ENCODE measurements around the gene TTC3.

The TTC3 gene

DNA sequence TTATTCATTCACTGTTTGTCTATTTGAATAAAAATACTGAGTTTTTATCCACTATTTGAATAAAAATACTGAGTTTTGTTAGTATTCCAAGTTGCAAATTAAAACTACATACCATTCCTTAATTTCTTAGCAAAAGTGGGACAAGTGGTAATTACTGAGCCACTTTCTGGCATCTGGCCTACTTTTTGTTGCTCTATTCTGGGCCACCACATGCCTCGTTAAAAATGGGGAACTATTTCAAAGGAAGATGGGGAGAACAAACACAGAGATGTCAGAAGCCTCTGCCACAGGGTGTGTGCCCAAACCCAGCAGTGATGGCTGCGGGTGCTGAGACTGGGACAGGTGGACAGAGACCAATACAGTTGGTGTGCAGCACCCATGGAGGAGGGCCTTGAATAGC, 14.8 kb upstream of the TTC3 start:
- Histone ChIP-seq H3K4me1 (no peaks in the 10 kb centered on the region), H3K4me3 (ENCODE audit: low read depth, low read length) (no peak overlapping the region), H2AFZ (no peak overlapping the region), H3K4me2 (ENCODE audit: low read length) (no peak overlapping the region), H3K27me3 (ENCODE audit: control insufficient read depth, insufficient read depth, low read length) (no peaks in the 10 kb centered on the region), H3K79me2 (no peaks in the 10 kb centered on the region), H3K27ac (no peak overlapping the region), H3K9ac (no peak overlapping the region), H3K9me3 (ENCODE audit: control insufficient read depth, low read length) (no peaks in the 10 kb centered on the region), H3K36me3 (ENCODE audit: control insufficient read depth, insufficient read depth, low read length) (no peaks in the 10 kb centered on the region)
- TF ChIP-seq, protein P1, sequence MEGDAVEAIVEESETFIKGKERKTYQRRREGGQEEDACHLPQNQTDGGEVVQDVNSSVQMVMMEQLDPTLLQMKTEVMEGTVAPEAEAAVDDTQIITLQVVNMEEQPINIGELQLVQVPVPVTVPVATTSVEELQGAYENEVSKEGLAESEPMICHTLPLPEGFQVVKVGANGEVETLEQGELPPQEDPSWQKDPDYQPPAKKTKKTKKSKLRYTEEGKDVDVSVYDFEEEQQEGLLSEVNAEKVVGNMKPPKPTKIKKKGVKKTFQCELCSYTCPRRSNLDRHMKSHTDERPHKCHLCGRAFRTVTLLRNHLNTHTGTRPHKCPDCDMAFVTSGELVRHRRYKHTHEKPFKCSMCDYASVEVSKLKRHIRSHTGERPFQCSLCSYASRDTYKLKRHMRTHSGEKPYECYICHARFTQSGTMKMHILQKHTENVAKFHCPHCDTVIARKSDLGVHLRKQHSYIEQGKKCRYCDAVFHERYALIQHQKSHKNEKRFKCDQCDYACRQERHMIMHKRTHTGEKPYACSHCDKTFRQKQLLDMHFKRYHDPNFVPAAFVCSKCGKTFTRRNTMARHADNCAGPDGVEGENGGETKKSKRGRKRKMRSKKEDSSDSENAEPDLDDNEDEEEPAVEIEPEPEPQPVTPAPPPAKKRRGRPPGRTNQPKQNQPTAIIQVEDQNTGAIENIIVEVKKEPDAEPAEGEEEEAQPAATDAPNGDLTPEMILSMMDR (IDR thresholded peaks at IDR 0.05) = no peak

GRCh38 chr21:37059181-37059580, 13.9 kb upstream of the TTC3 start:
- Histone ChIP-seq H3K36me3 (ENCODE audit: control insufficient read depth, insufficient read depth, low read length) (no peaks in the 10 kb centered on the region), H3K9ac (no peak overlapping the region), H3K79me2 (no peaks in the 10 kb centered on the region), H2AFZ (no peak overlapping the region), H3K4me1 (peaks cover 3% of the 10 kb centered on the region), H3K9me3 (ENCODE audit: control insufficient read depth, low read length) (no peaks in the 10 kb centered on the region), H3K27ac (no peak overlapping the region), H3K27me3 (ENCODE audit: control insufficient read depth, insufficient read depth, low read length) (no peaks in the 10 kb centered on the region), H3K4me2 (ENCODE audit: low read length) (no peak overlapping the region), H3K4me3 (ENCODE audit: low read depth, low read length) (no peak overlapping the region)
- TF ChIP-seq, protein P1 (IDR thresholded peaks at IDR 0.05) = no peak

- H3K4me1 ChIP-seq = peaks cover 3% of the 10 kb centered on the region
- H3K27ac ChIP-seq = no peak overlapping the region
- no peak overlapping the region for H3K9ac ChIP-seq
Observed at GRCh38 chr21:37060296-37060695, 12.8 kb upstream of the TTC3 start.

DNA sequence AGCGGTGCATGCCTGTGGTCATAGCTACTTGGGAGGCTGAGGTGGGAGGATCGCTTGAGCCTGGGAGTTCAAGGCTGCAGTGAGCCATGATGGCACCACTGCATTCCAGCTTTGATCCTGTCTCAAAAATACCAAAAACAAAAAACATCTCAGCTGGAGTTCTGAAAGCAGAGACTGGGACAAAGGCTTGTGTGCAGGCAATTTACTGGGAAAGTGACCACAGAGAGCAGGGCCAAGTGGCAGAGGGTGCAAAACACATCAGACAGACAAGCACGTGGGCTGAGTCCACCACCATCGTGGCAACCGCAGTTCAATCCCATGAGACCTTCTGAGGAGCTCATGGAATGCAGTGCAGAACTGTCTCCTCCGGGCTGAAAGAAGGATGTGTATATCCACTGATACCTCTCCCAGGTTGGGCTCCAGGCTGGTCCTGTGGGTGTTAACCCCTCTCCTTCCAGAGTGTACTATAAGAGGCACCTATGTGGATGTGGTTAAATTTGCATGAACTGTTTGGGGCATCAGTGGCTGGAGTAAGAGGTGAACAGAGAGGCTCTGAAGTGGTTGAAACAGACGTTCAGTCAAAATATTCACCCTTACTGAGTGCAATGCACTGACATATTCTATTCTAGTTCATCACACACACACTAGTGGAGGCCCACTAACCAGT, 11.0 kb upstream of the TTC3 start:
- TF ChIP-seq, protein P1 (IDR thresholded peaks at IDR 0.05) = no peak
- no peak overlapping the region for H3K4me3 ChIP-seq (ENCODE audit: low read depth, low read length)
- H3K36me3 ChIP-seq (ENCODE audit: control insufficient read depth, insufficient read depth, low read length) = no peaks in the 10 kb centered on the region
- no peak overlapping the region for H2AFZ ChIP-seq
- H3K79me2 ChIP-seq = no peaks in the 10 kb centered on the region
- H3K9me3 ChIP-seq (ENCODE audit: control insufficient read depth, low read length) = no peaks in the 10 kb centered on the region
- H3K9ac ChIP-seq = no peak overlapping the region
- H3K27ac ChIP-seq = no peak overlapping the region
- no peaks in the 10 kb centered on the region for H3K27me3 ChIP-seq (ENCODE audit: control insufficient read depth, insufficient read depth, low read length)
- H3K4me1 ChIP-seq = peaks cover 3% of the 10 kb centered on the region
- no peak overlapping the region for H3K4me2 ChIP-seq (ENCODE audit: low read length)

More at GRCh38 chr21:37060296-37060695, 12.8 kb upstream of the TTC3 start:
- H3K36me3 ChIP-seq (ENCODE audit: control insufficient read depth, insufficient read depth, low read length) = no peaks in the 10 kb centered on the region
- no peak overlapping the region for H3K4me3 ChIP-seq (ENCODE audit: low read depth, low read length)
- TF ChIP-seq, protein P1 (IDR thresholded peaks at IDR 0.05) = no peak
- no peak overlapping the region for H2AFZ ChIP-seq
- H3K79me2 ChIP-seq = no peaks in the 10 kb centered on the region
- H3K4me2 ChIP-seq (ENCODE audit: low read length) = no peak overlapping the region
- no peaks in the 10 kb centered on the region for H3K27me3 ChIP-seq (ENCODE audit: control insufficient read depth, insufficient read depth, low read length)
- no peaks in the 10 kb centered on the region for H3K9me3 ChIP-seq (ENCODE audit: control insufficient read depth, low read length)

DNA sequence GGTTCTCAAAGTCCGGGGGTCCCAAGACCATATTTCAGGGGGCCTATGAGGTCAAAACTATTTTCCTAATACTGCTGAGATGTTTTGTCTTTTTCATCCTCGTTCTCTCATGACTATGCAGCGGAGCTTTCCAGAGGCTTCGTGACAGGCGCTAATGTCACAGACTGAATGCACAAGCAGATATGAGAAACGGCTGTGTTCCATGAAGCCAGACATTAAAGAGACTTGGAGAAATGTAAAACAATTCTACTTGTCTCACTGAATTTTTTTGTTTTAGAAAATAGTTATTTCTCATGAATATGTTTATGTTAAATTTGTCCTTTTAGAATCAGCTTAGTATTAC, 10.5 kb upstream of the TTC3 start:
- no peak overlapping the region for H2AFZ ChIP-seq
- H3K4me1 ChIP-seq = peaks cover 3% of the 10 kb centered on the region
- no peak overlapping the region for H3K27ac ChIP-seq

More for the DNA sequence above, 10.5 kb upstream of the TTC3 start:
- Histone ChIP-seq H3K36me3 (ENCODE audit: control insufficient read depth, insufficient read depth, low read length) (no peaks in the 10 kb centered on the region), H3K79me2 (no peaks in the 10 kb centered on the region), H3K9me3 (ENCODE audit: control insufficient read depth, low read length) (no peaks in the 10 kb centered on the region), H3K4me3 (ENCODE audit: low read depth, low read length) (no peak overlapping the region), H3K4me2 (ENCODE audit: low read length) (no peak overlapping the region), H3K9ac (no peak overlapping the region), H3K27me3 (ENCODE audit: control insufficient read depth, insufficient read depth, low read length) (no peaks in the 10 kb centered on the region)
- TF ChIP-seq, protein P1 (IDR thresholded peaks at IDR 0.05) = no peak
